Mesenchymal stem cell (in vitro differentiated cells and primary cell): ENCODE measurements around the gene SAMD4B.

Source experiments
- DNase-seq: peaks from one replicate; pipeline ENCODE4 v3.0.0-alpha.2; 2013
- H2AFZ ChIP-seq: one replicate; pipeline ENCODE4 v1.6.1; 2013; ENCODE audit warnings: low read depth, mild to moderate bottlenecking, control low read depth, inconsistent platforms, low read length, moderate library complexity
- H2AK5ac ChIP-seq: 2 replicates; pipeline ENCODE4 v1.6.1; 2013; ENCODE audit warnings: low read length, moderate library complexity, mild to moderate bottlenecking, inconsistent platforms; ENCODE audit not compliant: severe bottlenecking
- H2BK120ac ChIP-seq: one replicate; pipeline ENCODE4 v1.6.1; 2013; ENCODE audit warnings: low read depth, mild to moderate bottlenecking, inconsistent platforms, low read length, moderate library complexity
- H2BK12ac ChIP-seq, 2 experiments: one replicate each; pipeline ENCODE4 v1.6.1; 2013; ENCODE audit warnings: inconsistent platforms in 2 of 2, low read length in 2 of 2, mild to moderate bottlenecking in 2 of 2, moderate library complexity in 2 of 2, control low read depth in 1 of 2
- H2BK15ac ChIP-seq: one replicate; pipeline ENCODE4 v1.6.1; 2013; ENCODE audit warnings: mild to moderate bottlenecking, low read depth, inconsistent platforms; ENCODE audit not compliant: poor library complexity, severe bottlenecking
- H2BK5ac ChIP-seq: 2 replicates; pipeline ENCODE4 v1.6.1; 2013; ENCODE audit warnings: low read depth, mild to moderate bottlenecking, low read length, control low read depth, inconsistent platforms; ENCODE audit not compliant: poor library complexity, severe bottlenecking
- H3K14ac ChIP-seq, 2 experiments: one replicate each; pipeline ENCODE4 v1.6.1; 2013; ENCODE audit warnings: inconsistent platforms in 2 of 2, low read length in 2 of 2, control low read depth in 1 of 2, mild to moderate bottlenecking in 1 of 2, moderate library complexity in 1 of 2
- H3K18ac ChIP-seq, 2 experiments: one replicate each; pipeline ENCODE4 v1.6.1; 2013; ENCODE audit warnings: inconsistent platforms in 2 of 2, low read length in 2 of 2, control low read depth in 1 of 2, low read depth in 1 of 2, mild to moderate bottlenecking in 1 of 2
- H3K23ac ChIP-seq, 2 experiments: one replicate each; pipeline ENCODE4 v1.6.1; 2013; ENCODE audit warnings: inconsistent platforms in 2 of 2, low read length in 2 of 2, mild to moderate bottlenecking in 2 of 2, moderate library complexity in 2 of 2, control low read depth in 1 of 2
- H3K27ac ChIP-seq: 2 replicates; pipeline ENCODE4 v1.5.1; 2013; ENCODE audit warnings: mild to moderate bottlenecking, moderate library complexity, low read length, control low read depth, inconsistent platforms; ENCODE audit not compliant: poor library complexity, severe bottlenecking
- H3K27me3 ChIP-seq, 2 experiments: 2 replicates each; pipeline versions ENCODE4 v1.6.1 to v1.7.0; 2013; ENCODE audit warnings: low read length in 2 of 2, mild to moderate bottlenecking in 2 of 2, moderate library complexity in 2 of 2, control low read depth in 1 of 2, inconsistent platforms in 1 of 2; ENCODE audit not compliant: control insufficient read depth in 1 of 2, insufficient read depth in 1 of 2
- H3K36me3 ChIP-seq, 2 experiments: 2 replicates each; pipeline versions ENCODE4 v1.6.1 to v1.7.0; 2013; ENCODE audit warnings: low read length in 2 of 2, control low read depth in 1 of 2, inconsistent platforms in 1 of 2, low read depth in 1 of 2, mild to moderate bottlenecking in 1 of 2; ENCODE audit not compliant: insufficient read depth in 2 of 2, control insufficient read depth in 1 of 2
- H3K4ac ChIP-seq, 2 experiments: one replicate each; pipeline ENCODE4 v1.6.1; 2013; ENCODE audit warnings: inconsistent platforms in 2 of 2, low read length in 2 of 2, mild to moderate bottlenecking in 2 of 2, moderate library complexity in 2 of 2, control low read depth in 1 of 2, low read depth in 1 of 2
- H3K4me1 ChIP-seq: 2 replicates; pipeline ENCODE4 v1.6.1; 2013; ENCODE audit warnings: low read depth, low read length, control low read depth; ENCODE audit not compliant: control insufficient read depth, insufficient read depth
- H3K4me2 ChIP-seq: 2 replicates; pipeline ENCODE4 v1.6.1; 2013; ENCODE audit warnings: low read length, mild to moderate bottlenecking, inconsistent platforms; ENCODE audit not compliant: poor library complexity, severe bottlenecking
- H3K4me3 ChIP-seq, 2 experiments: 2 replicates each; pipeline versions ENCODE4 v1.5.1 to v1.7.0; 2013; ENCODE audit warnings: low read length in 2 of 2, mild to moderate bottlenecking in 2 of 2, control low read depth in 1 of 2, low read depth in 1 of 2; ENCODE audit not compliant: insufficient read depth in 1 of 2
- H3K79me1 ChIP-seq: replicated peaks from 2 replicates; pipeline ENCODE4 v1.6.1; 2013; ENCODE audit warnings: mild to moderate bottlenecking, control low read depth, low read length, inconsistent platforms; ENCODE audit not compliant: poor library complexity, severe bottlenecking
- H3K9ac ChIP-seq: 2 replicates; pipeline ENCODE4 v1.7.0; 2013; ENCODE audit warnings: mild to moderate bottlenecking, low read length, moderate library complexity
- H3K9me3 ChIP-seq: 2 replicates; pipeline ENCODE4 v1.7.0; 2013; ENCODE audit warnings: mild to moderate bottlenecking, low read length; ENCODE audit not compliant: control insufficient read depth
- H4K8ac ChIP-seq: one replicate; pipeline ENCODE4 v1.6.1; 2013; ENCODE audit warnings: inconsistent platforms, mild to moderate bottlenecking, low read length, moderate library complexity
- H4K91ac ChIP-seq: one replicate; pipeline ENCODE4 v1.6.1; 2013; ENCODE audit warnings: mild to moderate bottlenecking, low read length, inconsistent platforms
- WGBS: methylation state at CpG from one replicate; pipeline ENCODE4 v1.1.7; 2013; ENCODE audit warnings: mixed read lengths; 5-methylcytosine and 5-hydroxymethylcytosine counted together

SAMD4B gene

GRCh38 chr19:39432677-39433025, 90.4 kb downstream of the SAMD4B start:
- Histone ChIP-seq H4K91ac (no peak overlapping the region), H3K9me3 (no peaks in the 10 kb centered on the region), H3K14ac (no peak overlapping the region), H3K27ac (no peak overlapping the region), H2BK15ac (no peak overlapping the region), H3K4me2 (no peak overlapping the region), H4K8ac (no peak overlapping the region), H3K79me1 (peaks cover 12% of the 10 kb centered on the region), H3K4me3 (no peak overlapping the region), H3K23ac (no peak overlapping the region), H3K18ac (no peak overlapping the region), H2BK12ac (no peak overlapping the region), H2BK120ac (no peak overlapping the region), H3K36me3 (peaks cover 33 to 35% of the 10 kb centered on the region in 2 experiments), H3K9ac (no peak overlapping the region), H2AFZ (no peak overlapping the region), H2AK5ac (no peak overlapping the region), H2BK5ac (no peak overlapping the region), H3K4me1 (peaks cover 40% of the 10 kb centered on the region), H3K4ac (no peak overlapping the region), H3K27me3 (no peaks in the 10 kb centered on the region)
- DNase-seq, result no peak
- 98% methylated on average over 7 of the region's 8 CpGs for WGBS

- Histone ChIP-seq H3K27me3 (no peaks in the 10 kb centered on the region), H4K8ac (no peak overlapping the region), H2BK12ac (no peak overlapping the region), H3K4me2 (no peak overlapping the region), H3K14ac (no peak overlapping the region), H2AFZ (no peak overlapping the region), H3K36me3 (peaks cover 33 to 35% of the 10 kb centered on the region in 2 experiments), H2BK120ac (no peak overlapping the region), H3K4me1 (peaks cover 36% of the 10 kb centered on the region), H3K18ac (no peak overlapping the region), H2AK5ac (no peak overlapping the region), H3K23ac (no peak overlapping the region), H3K4ac (no peak overlapping the region), H4K91ac (no peak overlapping the region), H2BK5ac (no peak overlapping the region), H3K9me3 (no peaks in the 10 kb centered on the region), H2BK15ac (no peak overlapping the region), H3K27ac (no peak overlapping the region), H3K9ac (peak overlapping the region; percentile 99), H3K79me1 (peaks cover 13% of the 10 kb centered on the region), H3K4me3 (no peak overlapping the region)
- WGBS, result 97% methylated on average over 8 of the region's 8 CpGs
- DNase-seq, result no peak
Measured at GRCh38 chr19:39433480-39434079, 91.4 kb downstream of the SAMD4B start.

- Histone ChIP-seq H3K14ac (no peak overlapping the region), H3K36me3 (peaks cover 33 to 35% of the 10 kb centered on the region in 2 experiments), H3K4me2 (peak overlapping the region; percentile 59), H4K8ac (no peak overlapping the region), H2BK12ac (no peak overlapping the region), H3K79me1 (peaks cover 13% of the 10 kb centered on the region), H2BK15ac (no peak overlapping the region), H3K9me3 (no peaks in the 10 kb centered on the region), H2BK5ac (no peak overlapping the region), H2AFZ (no peak overlapping the region), H3K9ac (peak overlapping the region; percentile 99), H2AK5ac (no peak overlapping the region), H3K4me1 (peaks cover 31% of the 10 kb centered on the region), H3K27me3 (no peaks in the 10 kb centered on the region), H3K18ac (no peak overlapping the region), H3K4me3 (peak overlapping the region; percentile 18 to 99), H3K4ac (no peak overlapping the region), H3K23ac (no peak overlapping the region), H2BK120ac (no peak overlapping the region), H4K91ac (no peak overlapping the region), H3K27ac (no peak overlapping the region)
- peak; percentile 27 for DNase-seq
- WGBS, result 81% methylated on average over 10 of the region's 10 CpGs
Measured at GRCh38 chr19:39434123-39435076, 92.2 kb downstream of the SAMD4B start.
